ENCODE results near the gene STXBP1. TPM values are rescaled to one million over a fixed set of nuclear protein-coding genes. Genes with fewer than 3 reads are reported as not detected.

The STXBP1 gene
- 51.5 and 85.1 TPM in 2 replicates for total RNA-seq

DNA sequence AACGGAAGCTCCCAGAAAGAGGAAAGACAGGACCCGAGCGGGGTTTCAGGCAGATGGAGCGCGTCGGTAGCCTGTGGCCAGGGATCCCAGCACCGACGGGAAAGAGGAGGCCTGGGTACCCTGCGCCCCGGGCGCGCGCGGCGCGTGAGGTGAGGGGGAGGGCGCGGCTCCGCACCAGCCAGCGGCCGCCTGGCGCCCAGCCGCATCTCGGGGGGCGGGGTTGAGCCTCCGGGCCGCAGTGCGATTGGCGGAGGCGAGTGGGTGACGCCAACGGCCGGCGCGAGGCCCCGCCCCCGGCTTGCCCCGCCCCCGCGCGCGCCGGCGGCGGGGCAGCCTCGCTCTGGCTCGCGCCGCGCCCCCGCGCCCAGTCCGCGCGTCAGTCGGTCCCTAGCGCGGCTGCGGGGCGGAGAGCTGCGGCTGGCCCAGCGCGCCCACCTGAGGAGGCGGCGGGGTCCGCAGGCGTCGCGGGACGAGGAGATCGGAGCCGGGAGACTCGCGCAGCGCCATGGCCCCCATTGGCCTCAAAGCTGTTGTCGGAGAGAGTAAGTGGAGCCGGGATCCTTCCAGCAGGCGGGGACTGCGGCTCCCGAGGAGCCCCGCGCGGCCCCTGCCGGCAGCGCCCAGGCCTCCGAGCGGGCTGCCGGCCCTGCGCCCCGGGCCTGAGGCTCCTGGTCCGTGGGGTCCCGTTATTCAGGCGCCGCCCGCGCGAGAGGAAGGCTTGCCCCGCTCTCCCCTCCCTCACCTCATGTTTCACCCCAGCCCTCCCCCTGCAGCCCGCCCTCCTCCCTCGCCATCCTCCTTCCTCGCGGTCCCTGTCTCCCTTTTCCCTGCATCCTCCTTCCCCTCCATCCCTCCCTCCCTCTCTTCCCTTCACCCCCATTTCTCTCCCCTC lies at the start of gene STXBP1:
TSS of gene STXBP1 (plus strand) at position 379 of the 892 bp plus-strand sequence. CDS start at position 506, 127 bp downstream.

DNA sequence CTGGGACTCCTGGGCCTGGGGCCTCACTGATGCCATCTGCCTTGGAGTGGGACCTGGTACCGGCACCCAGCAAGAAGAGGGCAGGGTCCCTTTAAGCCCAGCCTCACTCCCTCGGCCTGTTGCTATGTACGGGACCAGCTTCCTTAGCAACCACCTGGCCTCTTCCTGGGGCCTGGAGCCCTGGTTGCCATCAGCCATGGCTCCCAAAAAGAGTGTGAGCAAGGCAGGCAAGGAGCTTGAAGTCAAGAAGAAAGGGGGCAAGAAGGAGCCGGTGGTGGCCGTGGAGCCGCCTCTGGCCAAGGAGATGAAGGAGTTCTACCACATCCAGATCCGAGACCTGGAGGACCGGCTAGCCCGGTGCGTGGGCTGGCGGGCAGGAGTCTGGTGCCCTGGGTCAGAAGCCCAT lies 94.8 kb downstream of the STXBP1 start, which contains the start of gene CFAP157:
TSS of gene CFAP157 (plus strand) at position 153 of the 406 bp plus-strand sequence. CDS start at position 197, 44 bp downstream.

DNA sequence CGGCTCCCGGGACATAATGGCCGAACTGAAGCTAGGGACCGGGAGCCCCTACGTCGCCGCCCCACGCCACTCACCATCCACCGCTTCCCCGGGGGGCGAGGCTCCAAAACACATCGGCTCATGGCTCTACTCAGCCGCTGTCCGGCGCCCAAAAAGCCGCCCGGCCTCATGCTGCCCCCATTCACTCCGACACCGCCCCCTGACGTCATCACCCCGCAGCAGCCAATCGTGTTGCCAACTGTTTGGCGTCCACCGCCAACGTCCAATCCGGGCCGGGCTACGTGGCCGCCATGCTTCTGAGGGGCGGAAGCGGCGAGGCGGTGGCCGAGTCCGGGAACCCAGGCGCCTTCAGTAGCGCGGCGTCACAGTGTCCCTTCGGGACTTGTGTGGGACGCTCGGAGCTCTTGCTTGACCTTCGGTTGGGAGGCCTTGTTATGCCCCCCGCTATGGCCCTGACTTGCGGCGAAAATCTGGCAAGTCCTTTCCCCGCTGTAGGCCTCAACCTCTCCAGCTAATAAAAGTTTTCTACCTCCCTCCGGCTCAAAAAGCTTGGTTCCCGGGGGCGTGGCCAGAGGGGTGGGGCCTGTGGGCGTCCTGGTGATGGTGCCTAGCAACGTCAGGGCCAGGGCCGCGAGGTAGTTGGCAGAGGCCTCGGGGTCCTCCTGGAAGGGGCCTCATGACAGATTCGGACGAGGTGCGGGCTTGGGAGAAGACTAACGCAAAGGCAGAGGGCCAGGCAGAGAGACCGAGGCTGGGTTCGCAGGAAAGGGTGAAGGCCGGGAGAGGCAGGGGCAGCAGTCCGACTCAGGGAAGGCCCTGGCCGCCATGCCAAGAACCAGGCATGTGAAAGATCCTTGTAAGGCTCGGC lies 103.6 kb downstream of the STXBP1 start, which contains the start of the genes PTRH1 and TTC16:
TSS of gene PTRH1 (minus strand) at position 194 of the 868 bp plus-strand sequence. CDS start at position 170, 24 bp downstream.
TSS of gene TTC16 (plus strand) at position 610 of the 868 bp plus-strand sequence. CDS start at position 677, 67 bp downstream.

DNA sequence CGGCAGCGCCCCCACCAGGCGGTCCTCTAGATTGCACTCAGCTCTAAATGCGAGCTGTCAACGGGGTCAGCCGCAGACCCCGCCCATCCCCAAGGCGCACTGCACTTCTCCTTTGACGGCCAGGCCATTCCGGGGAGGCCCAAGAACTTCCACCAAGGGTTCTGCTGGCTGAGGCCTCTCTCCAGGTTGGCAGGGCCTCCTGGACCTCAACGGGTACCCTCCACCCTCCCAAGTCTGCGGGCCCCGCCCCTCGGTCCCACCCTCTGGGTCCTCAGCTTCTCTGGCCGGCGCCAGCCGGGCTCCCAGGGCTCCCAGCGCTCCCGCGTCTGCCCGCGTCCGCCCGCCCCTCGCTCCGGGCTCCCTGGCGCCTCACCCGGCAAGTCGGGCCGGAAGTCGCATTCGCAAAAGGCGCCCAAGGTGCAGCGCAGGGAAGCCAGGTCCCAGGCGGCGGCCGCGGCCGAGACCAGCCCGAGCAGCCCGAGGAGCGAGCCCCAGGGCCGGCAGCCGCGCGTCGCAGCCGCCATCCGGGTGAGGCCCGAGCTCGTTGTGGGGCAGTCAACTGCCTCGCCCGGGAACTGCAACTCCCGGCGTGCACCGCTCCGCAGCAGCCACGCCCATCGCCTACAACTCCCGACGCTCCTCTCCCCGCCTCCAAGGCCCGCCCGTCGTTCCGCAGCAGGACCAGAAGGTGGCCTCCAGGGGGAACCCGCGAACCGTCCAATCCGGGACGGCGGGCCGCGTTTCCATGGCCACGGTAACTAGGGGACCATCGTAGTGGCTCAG lies 122.9 kb downstream of the STXBP1 start, which contains the start of gene TOR2A:
TSS of gene TOR2A (minus strand) at position 548 of the 783 bp plus-strand sequence. CDS start at position 524, 24 bp downstream.

Other genes with a start within 250 kb of the STXBP1 start
- 6.7 and 7.7 TPM in 2 replicates for gene SLC2A8, start 215.1 kb upstream of the STXBP1 start, total RNA-seq
- 5.4 and 7.8 TPM in 2 replicates for gene ZNF79, start 187.9 kb upstream of the STXBP1 start, total RNA-seq
- 2,165 and 2,324 TPM in 2 replicates for gene RPL12, start 160.9 kb upstream of the STXBP1 start, total RNA-seq
- 9.5 and 16.3 TPM in 2 replicates for gene LRSAM1, start 160.8 kb upstream of the STXBP1 start, total RNA-seq
- gene CFAP157, start 94.7 kb downstream of the STXBP1 start, total RNA-seq: not detected in 2 replicates
- 17.0 and 17.7 TPM in 2 replicates for gene PTRH1, start 103.4 kb downstream of the STXBP1 start, total RNA-seq
- gene TTC16, start 103.8 kb downstream of the STXBP1 start, total RNA-seq: not detected in 2 replicates
- gene TOR2A, start 123.0 kb downstream of the STXBP1 start, total RNA-seq: 6.9 and 7.1 TPM in 2 replicates
- gene SH2D3C, start 166.4 kb downstream of the STXBP1 start, total RNA-seq: 1.1 and 2.5 TPM in 2 replicates
- 49.6 and 59.7 TPM in 2 replicates for gene CDK9, start 173.8 kb downstream of the STXBP1 start, total RNA-seq
- gene FPGS, start 190.6 kb downstream of the STXBP1 start, total RNA-seq: 35.1 and 35.9 TPM in 2 replicates
- 213 and 258 TPM in 2 replicates for gene ENG, start 242.4 kb downstream of the STXBP1 start, total RNA-seq